Osteoblast (primary cell): ENCODE measurements around the gene ATP6V0A4. TPM values are rescaled to one million over a fixed set of nuclear protein-coding genes. Genes with fewer than 3 reads are reported as not detected.

Experiments used
- DNase-seq: peaks from one replicate; pipeline ENCODE4 v3.0.0; 2011; ENCODE audit warnings: low spot score, mixed read lengths; ENCODE audit not compliant: insufficient read length; ENCODE audit errors: missing footprints
- H2AFZ ChIP-seq: 2 replicates; pipeline ENCODE4 v1.6.0; 2011; ENCODE audit warnings: mild to moderate bottlenecking, low read length
- H3K27ac ChIP-seq: 2 replicates; pipeline ENCODE4 v1.5.1; 2011; ENCODE audit warnings: mild to moderate bottlenecking, low read depth, low read length, moderate library complexity
- H3K27me3 ChIP-seq: 2 replicates; pipeline ENCODE4 v1.6.0; 2012; ENCODE audit warnings: mild to moderate bottlenecking, control low read depth, inconsistent platforms, low read length, moderate library complexity; ENCODE audit not compliant: insufficient read depth
- H3K36me3 ChIP-seq: 2 replicates; pipeline ENCODE4 v1.5.1; 2011; ENCODE audit warnings: mild to moderate bottlenecking, low read length, control low read depth, moderate library complexity; ENCODE audit not compliant: insufficient read depth
- H3K4me1 ChIP-seq: 2 replicates; pipeline ENCODE4 v1.5.1; 2011; ENCODE audit warnings: mild to moderate bottlenecking, low read length, control low read depth, moderate library complexity; ENCODE audit not compliant: insufficient read depth
- H3K4me2 ChIP-seq: 2 replicates; pipeline ENCODE4 v1.6.0; 2011; ENCODE audit warnings: mild to moderate bottlenecking, low read length; ENCODE audit not compliant: insufficient read depth
- H3K4me3 ChIP-seq: fragments of 200-600 bp; sonication (generic); 3 replicates; pipeline ENCODE4 v1.5.1; 2012; ENCODE audit warnings: mild to moderate bottlenecking, low read length, inconsistent platforms; ENCODE audit not compliant: insufficient read depth
- H3K79me2 ChIP-seq: 2 replicates; pipeline ENCODE4 v1.6.0; 2012; ENCODE audit warnings: mild to moderate bottlenecking, low read length, control low read depth, inconsistent platforms; ENCODE audit not compliant: insufficient read depth
- H3K9me3 ChIP-seq: 2 replicates; pipeline ENCODE4 v1.5.1; 2011; ENCODE audit warnings: low read depth, low read length, control low read depth
- H4K20me1 ChIP-seq: 2 replicates; pipeline ENCODE4 v1.6.0; 2012; ENCODE audit warnings: mild to moderate bottlenecking, low read length, control low read depth; ENCODE audit not compliant: insufficient read depth
- CTCF ChIP-seq: IDR thresholded peaks from 2 replicates; pipeline ENCODE4 v1.5.1; 2011; ENCODE audit warnings: mild to moderate bottlenecking, low read depth, low read length, moderate library complexity; ENCODE audit errors: extremely low read depth
- total RNA-seq: library from RNA; depleted of rRNA; stranded (reverse); fragments of >200 nt; gene quantifications from 2 replicates; pipeline ENCODE4 v1.2.3, GENCODE V29; 2012

Gene ATP6V0A4
- total RNA-seq, 1 donor, result under 0.01 TPM

DNA sequence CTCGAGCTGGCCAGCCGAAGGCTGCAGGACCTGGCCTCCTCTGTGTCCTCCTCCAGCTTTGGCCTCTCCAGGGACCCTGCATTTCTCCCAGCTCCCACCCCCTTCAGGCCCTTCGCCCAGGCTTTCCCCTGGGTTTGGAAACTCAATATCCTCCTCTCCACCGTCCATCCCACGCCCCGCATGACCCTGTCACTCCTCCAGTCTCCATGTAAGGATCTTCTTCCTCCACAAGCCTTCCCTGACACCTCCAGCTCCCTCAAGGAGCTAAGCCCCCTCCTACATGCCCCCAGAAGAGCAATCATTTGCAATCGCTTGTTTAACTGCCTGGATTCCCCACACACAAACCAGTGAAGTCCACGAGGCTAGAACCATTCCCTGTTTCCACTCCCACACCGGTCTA, 24.8 kb downstream of the ATP6V0A4 start:
- Histone ChIP-seq H3K79me2 (no peaks in the 10 kb centered on the region), H3K27ac (no peak overlapping the region), H3K9me3 (no peaks in the 10 kb centered on the region), H3K27me3 (no peaks in the 10 kb centered on the region), H3K4me2 (no peak overlapping the region), H2AFZ (no peak overlapping the region), H4K20me1 (no peaks in the 10 kb centered on the region), H3K4me1 (no peaks in the 10 kb centered on the region), H3K4me3 (no peak overlapping the region), H3K36me3 (no peaks in the 10 kb centered on the region)
- DNase-seq, result no peak
- no peak for TF ChIP-seq CTCF

- Histone ChIP-seq H3K79me2 (no peaks in the 10 kb centered on the region), H3K4me2 (no peak overlapping the region), H2AFZ (no peak overlapping the region), H4K20me1 (no peaks in the 10 kb centered on the region), H3K36me3 (no peaks in the 10 kb centered on the region), H3K9me3 (no peaks in the 10 kb centered on the region), H3K4me3 (no peak overlapping the region), H3K4me1 (no peaks in the 10 kb centered on the region), H3K27ac (no peak overlapping the region), H3K27me3 (no peaks in the 10 kb centered on the region)
- DNase-seq, result no peak
- no peak for TF ChIP-seq CTCF
These were observed 27.1 kb downstream of the ATP6V0A4 start for GRCh38 chr7:138770904-138771303.

- Histone ChIP-seq H3K4me1 (no peaks in the 10 kb centered on the region), H3K36me3 (no peaks in the 10 kb centered on the region), H3K9me3 (no peaks in the 10 kb centered on the region), H3K4me3 (no peak overlapping the region), H3K79me2 (no peaks in the 10 kb centered on the region), H3K27me3 (no peaks in the 10 kb centered on the region), H3K4me2 (no peak overlapping the region), H4K20me1 (no peaks in the 10 kb centered on the region), H3K27ac (no peak overlapping the region), H2AFZ (no peak overlapping the region)
- DNase-seq, result no peak
- TF ChIP-seq CTCF, result no peak
These were observed 29.8 kb downstream of the ATP6V0A4 start for GRCh38 chr7:138768241-138768640.

DNA sequence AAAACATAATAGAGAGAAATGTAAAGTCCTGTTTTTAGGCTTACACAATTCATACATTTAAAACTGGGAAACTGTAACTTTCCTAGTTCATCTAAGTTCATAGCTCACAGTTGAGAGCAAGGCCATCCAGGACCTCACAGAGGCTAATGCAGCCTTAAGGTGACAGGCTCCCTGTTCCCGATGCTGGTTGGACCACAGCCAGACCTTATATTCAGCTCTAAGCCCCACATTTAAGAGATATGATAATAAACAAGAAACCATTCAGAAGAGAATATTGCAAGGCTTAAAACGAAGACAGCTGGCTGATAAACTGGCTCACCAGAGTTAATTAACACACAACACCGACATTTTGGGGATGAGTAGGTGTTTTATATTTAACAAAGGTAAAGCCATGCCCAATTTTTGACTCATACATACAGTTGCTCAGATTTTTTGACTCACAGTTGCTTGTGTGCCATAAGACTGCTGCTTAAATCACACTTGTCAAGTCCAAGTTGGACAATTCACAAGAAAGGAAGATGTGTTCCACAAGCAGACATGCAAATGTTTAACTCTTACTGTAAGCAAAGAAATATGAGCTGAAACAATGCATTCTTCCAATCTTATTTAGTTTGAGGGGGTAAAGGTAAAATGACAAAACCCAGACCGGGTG, 41.3 kb downstream of the ATP6V0A4 start:
- DNase-seq, result no peak
- no peak for TF ChIP-seq CTCF
- Histone ChIP-seq H3K79me2 (no peaks in the 10 kb centered on the region), H2AFZ (no peak overlapping the region), H3K4me3 (no peak overlapping the region), H4K20me1 (no peaks in the 10 kb centered on the region), H3K9me3 (no peaks in the 10 kb centered on the region), H3K4me1 (no peaks in the 10 kb centered on the region), H3K27ac (no peak overlapping the region), H3K36me3 (no peaks in the 10 kb centered on the region), H3K4me2 (no peak overlapping the region), H3K27me3 (no peaks in the 10 kb centered on the region)
